Endothelial cell of umbilical vein (primary cell): ENCODE measurements around the gene MAP1LC3B2. TPM values are rescaled to one million over a fixed set of nuclear protein-coding genes. Genes with fewer than 3 reads are reported as not detected.

Source experiments
- BruUV-seq: library from RNA; stranded (reverse); fragments of 400-500 nt; replicated peaks from 2 replicates; lab custom pipeline; 2021; lab: Mats Ljungman, UMichigan
- CTCF ChIA-PET: fragments of 300-600, 350-600 bp; sonication (Branson Sonifier 250); formaldehyde crosslinking; loops from one replicate; lab custom pipeline; 2021; ENCODE audit warnings: antibody characterized with exemption, inconsistent platforms; lab: Charles Lee
- POLR2A ChIA-PET: fragments of 300-600, 350-600 bp; sonication (Branson Sonifier 250); formaldehyde crosslinking; loops from one replicate; lab custom pipeline; 2021; ENCODE audit warnings: antibody characterized with exemption, inconsistent platforms; lab: Charles Lee
- DNase-seq: peaks from one replicate; pipeline ENCODE4 v3.0.0-alpha.2; 2011; ENCODE audit warnings: low read depth, low spot score
- FAIRE-seq: peaks from 2 replicates; lab custom pipeline; 2011; peaks lifted over from hg19 to GRCh38; lab: Jason Lieb, UNC
- H2AFZ ChIP-seq: 2 replicates; pipeline ENCODE4 v1.6.0; 2012; ENCODE audit warnings: low read depth, low read length, control low read depth, inconsistent platforms
- H3K27ac ChIP-seq: 2 replicates; pipeline ENCODE4 v1.5.1; 2011; ENCODE audit warnings: low read depth, mild to moderate bottlenecking, control low read depth, low read length, moderate library complexity; ENCODE audit not compliant: insufficient read depth
- H3K27me3 ChIP-seq, 2 experiments: 2 replicates each; pipeline versions ENCODE4 v1.6.0 to v1.6.1; 2011; ENCODE audit warnings: low read length in 2 of 2, mixed read lengths in 1 of 2; ENCODE audit not compliant: control insufficient read depth in 2 of 2, insufficient read depth in 2 of 2
- H3K36me3 ChIP-seq, 2 experiments: 2 replicates in 1 of 2; 3 replicates in 1 of 2; pipeline ENCODE4 v1.5.1; 2011; ENCODE audit warnings: low read length in 2 of 2, mild to moderate bottlenecking in 1 of 2, moderate library complexity in 1 of 2; ENCODE audit not compliant: control insufficient read depth in 2 of 2, insufficient read depth in 2 of 2; ENCODE audit errors: extremely low read depth in 1 of 2
- H3K4me1 ChIP-seq: 3 replicates; pipeline ENCODE4 v1.5.1; 2011; ENCODE audit warnings: mild to moderate bottlenecking, low read length; ENCODE audit not compliant: control insufficient read depth, insufficient read depth; ENCODE audit errors: extremely low read depth
- H3K4me2 ChIP-seq: 2 replicates; pipeline ENCODE4 v1.6.1; 2011; ENCODE audit warnings: low read length, control low read depth, mixed read lengths; ENCODE audit not compliant: insufficient read depth
- H3K4me3 ChIP-seq, 3 experiments: fragments of 200-600 bp in 1 of 3; sonication (generic), shearing (Covaris generic) in 1 of 3; replicated peaks in 1 of 3; 2 replicates each; pipeline ENCODE4 v1.5.1; 2011 to 2016; ENCODE audit warnings: control low read depth in 3 of 3, low read length in 3 of 3, mild to moderate bottlenecking in 2 of 3, inconsistent platforms in 1 of 3, low read depth in 1 of 3, moderate library complexity in 1 of 3; ENCODE audit not compliant: insufficient read depth in 1 of 3
- H3K79me2 ChIP-seq: 2 replicates; pipeline ENCODE4 v1.6.0; 2012; ENCODE audit warnings: low read length, inconsistent platforms; ENCODE audit not compliant: control insufficient read depth, insufficient read depth
- H3K9ac ChIP-seq: replicated peaks from 2 replicates; pipeline ENCODE3; 2011; ENCODE audit warnings: low read length, control low read depth; ENCODE audit not compliant: insufficient read depth; ENCODE audit errors: extremely low read depth
- H3K9me1 ChIP-seq: replicated peaks from 3 replicates; pipeline ENCODE4 v1.6.0; 2011; ENCODE audit warnings: mild to moderate bottlenecking, low read length; ENCODE audit not compliant: control insufficient read depth, insufficient read depth; ENCODE audit errors: extremely low read depth
- H3K9me3 ChIP-seq: replicated peaks from 2 replicates; pipeline ENCODE4 v1.5.1; 2012; ENCODE audit warnings: low read length, inconsistent platforms; ENCODE audit not compliant: control insufficient read depth, insufficient read depth
- H4K20me1 ChIP-seq: replicated peaks from 2 replicates; pipeline ENCODE3; 2011; ENCODE audit warnings: mild to moderate bottlenecking, low read length; ENCODE audit not compliant: control insufficient read depth, insufficient read depth; ENCODE audit errors: extremely low read depth
- EZH2 ChIP-seq: IDR thresholded peaks from 2 replicates; pipeline ENCODE4 v1.6.1; 2012; ENCODE audit warnings: borderline replicate concordance, low read depth, mild to moderate bottlenecking, moderate library complexity, low read length, inconsistent platforms; ENCODE audit not compliant: severe bottlenecking
- JUN ChIP-seq: IDR thresholded peaks from 2 replicates; pipeline ENCODE4 v1.6.1; 2011; ENCODE audit warnings: borderline replicate concordance, low read depth; ENCODE audit not compliant: insufficient read length, insufficient read depth
- POLR2A ChIP-seq: IDR thresholded peaks from 2 replicates; pipeline ENCODE4 v1.6.1; 2012; ENCODE audit warnings: low read depth, mild to moderate bottlenecking, control low read depth, low read length
- POLR2AphosphoS5 ChIP-seq: IDR thresholded peaks from 2 replicates; pipeline ENCODE4 v1.6.1; 2012; ENCODE audit warnings: low read depth, mild to moderate bottlenecking, control low read depth, low read length, moderate library complexity; ENCODE audit not compliant: insufficient read depth
- dilution Hi-C: fragments of 300-500 bp; cut with MboI; formaldehyde crosslinking; loops from one replicate; pipeline ENCODE4 v1.15.0; 2019; ENCODE audit warnings: low sequenced_read_pairs; ENCODE audit not compliant: extremely low pct_ligation_motif_present
- intact Hi-C: fragments of 100-400 bp; cut with micrococcal nuclease; formaldehyde crosslinking; loops from one replicate; pipeline ENCODE4 v1.10.0; 2022
- polyA plus RNA-seq, 4 experiments: library from polyadenylated mRNA; depleted of rRNA in 3 of 4; stranded (reverse) in 3 of 4; unstranded in 1 of 4; fragments of >200 nt; gene quantifications; 2 replicates each; pipeline versions ENCODE4 v1.2.1 to v1.2.3, GENCODE V29; 2011 to 2012; ENCODE audit warnings: missing spikeins in 1 of 4
- total RNA-seq: library from RNA; stranded (reverse); gene quantifications from 2 replicates; pipeline ENCODE4 v1.2.3, GENCODE V29; 2021
- TF ChIP-seq, protein P1 (sequence below), 2 donors: IDR thresholded peaks; 1 replicate in 1 of 2; 2 replicates in 1 of 2; pipeline ENCODE4 v1.5.1; 2011; ENCODE audit warnings: low read length in 2 of 2, mild to moderate bottlenecking in 2 of 2, moderate library complexity in 2 of 2, control low read depth in 1 of 2, inconsistent platforms in 1 of 2, low read depth in 1 of 2; ENCODE audit not compliant: insufficient read depth in 1 of 2; ENCODE audit errors: extremely low read depth in 1 of 2
- TF ChIP-seq, protein P2 (sequence below): IDR thresholded peaks from 2 replicates; pipeline ENCODE4 v1.6.1; 2011; ENCODE audit not compliant: insufficient read depth, insufficient read length

Gene MAP1LC3B2
- total and polyA plus RNA-seq, 2 donors (not counting 3 experiments of a cell fraction or from before 2014, with no cell fraction given): 0.32 to 4.1 TPM

DNA sequence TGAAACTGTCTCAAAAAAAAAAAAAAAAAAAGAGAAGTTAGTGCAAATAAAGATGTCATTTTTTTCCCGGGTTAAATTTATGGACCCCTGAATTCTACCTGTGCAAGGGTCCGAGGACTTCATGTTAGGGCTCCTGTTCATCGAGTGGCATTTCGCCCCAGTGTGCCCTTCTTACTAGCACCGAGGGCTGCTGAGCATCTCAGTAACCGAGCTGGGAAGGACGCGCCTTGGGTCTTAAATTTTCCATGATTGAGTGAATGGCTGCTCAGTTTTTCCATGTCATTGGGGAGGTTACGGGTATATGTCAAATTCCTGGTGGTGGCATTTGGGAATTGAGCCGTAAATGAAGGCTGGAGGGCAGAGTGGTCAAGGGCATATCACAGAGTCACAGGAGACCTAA lies 34.9 kb upstream of the MAP1LC3B2 start:
- FAIRE-seq: no peak
- BruUV-seq: no TSS peak
- dilution Hi-C loops: no loop called here

DNA sequence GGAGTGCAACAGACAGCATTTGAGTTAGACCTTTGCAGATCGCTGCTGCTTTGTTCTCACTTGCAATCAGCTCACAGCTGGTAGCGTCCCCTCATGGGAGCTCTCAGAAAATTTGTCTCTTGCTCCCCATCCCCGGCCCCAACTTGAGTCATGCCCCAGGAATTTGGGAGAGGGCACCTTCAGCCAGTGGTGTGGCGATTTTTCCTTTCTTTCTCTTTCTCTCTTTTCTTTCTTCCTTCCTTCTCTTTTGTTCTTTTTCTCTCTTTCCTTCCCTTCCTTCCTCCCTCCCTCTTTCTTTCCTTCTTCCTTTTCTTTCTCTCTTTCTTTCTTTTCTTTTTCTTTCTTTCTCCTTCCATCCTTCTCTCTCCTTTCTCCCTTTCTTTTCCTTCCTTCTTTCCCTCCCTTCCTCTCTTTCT lies 34.2 kb upstream of the MAP1LC3B2 start:
- no peaks in the 10 kb centered on the region for H3K79me2 ChIP-seq
- no peak overlapping the region for H3K9ac ChIP-seq
- no peak overlapping the region for H3K27ac ChIP-seq
- DNase-seq: no peak
- H3K9me3 ChIP-seq: no peaks in the 10 kb centered on the region
- H2AFZ ChIP-seq: no peak overlapping the region
- no TSS peak for BruUV-seq
- no peak overlapping the region for H3K4me2 ChIP-seq
- no peak for TF ChIP-seq JUN
- TF ChIP-seq EZH2: no peak
- no peak for TF ChIP-seq POLR2A
- TF ChIP-seq, protein P1, sequence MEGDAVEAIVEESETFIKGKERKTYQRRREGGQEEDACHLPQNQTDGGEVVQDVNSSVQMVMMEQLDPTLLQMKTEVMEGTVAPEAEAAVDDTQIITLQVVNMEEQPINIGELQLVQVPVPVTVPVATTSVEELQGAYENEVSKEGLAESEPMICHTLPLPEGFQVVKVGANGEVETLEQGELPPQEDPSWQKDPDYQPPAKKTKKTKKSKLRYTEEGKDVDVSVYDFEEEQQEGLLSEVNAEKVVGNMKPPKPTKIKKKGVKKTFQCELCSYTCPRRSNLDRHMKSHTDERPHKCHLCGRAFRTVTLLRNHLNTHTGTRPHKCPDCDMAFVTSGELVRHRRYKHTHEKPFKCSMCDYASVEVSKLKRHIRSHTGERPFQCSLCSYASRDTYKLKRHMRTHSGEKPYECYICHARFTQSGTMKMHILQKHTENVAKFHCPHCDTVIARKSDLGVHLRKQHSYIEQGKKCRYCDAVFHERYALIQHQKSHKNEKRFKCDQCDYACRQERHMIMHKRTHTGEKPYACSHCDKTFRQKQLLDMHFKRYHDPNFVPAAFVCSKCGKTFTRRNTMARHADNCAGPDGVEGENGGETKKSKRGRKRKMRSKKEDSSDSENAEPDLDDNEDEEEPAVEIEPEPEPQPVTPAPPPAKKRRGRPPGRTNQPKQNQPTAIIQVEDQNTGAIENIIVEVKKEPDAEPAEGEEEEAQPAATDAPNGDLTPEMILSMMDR (IDR thresholded peaks at IDR 0.05; ENCODE audit: extremely low read depth in 1 of 2, insufficient read depth in 1 of 2, low read depth in 1 of 2, low read length in 2 of 2): no peak
- no peak for TF ChIP-seq POLR2AphosphoS5
- TF ChIP-seq, protein P2, sequence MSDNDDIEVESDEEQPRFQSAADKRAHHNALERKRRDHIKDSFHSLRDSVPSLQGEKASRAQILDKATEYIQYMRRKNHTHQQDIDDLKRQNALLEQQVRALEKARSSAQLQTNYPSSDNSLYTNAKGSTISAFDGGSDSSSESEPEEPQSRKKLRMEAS: no peak
- H3K4me1 ChIP-seq: peaks cover 22% of the 10 kb centered on the region
- ChIA-PET CTCF (interaction anchor here (1.0 to 1.6 kb wide), 3 partner anchors 24 to 250 kb away, joined by 3 to 5 read pairs (median 4); no protein-coding TSS in a partner anchor), POLR2A (no interaction called here)
- H4K20me1 ChIP-seq: no peaks in the 10 kb centered on the region
- H3K27me3 ChIP-seq: no peaks in the 10 kb centered on the region
- intact Hi-C loops: loop anchor here (2.0 to 5.0 kb wide), 4 partner anchors 16 to 383 kb away; no protein-coding TSS in a partner anchor
- dilution Hi-C loops: no loop called here
- H3K4me3 ChIP-seq: no peak overlapping the region
- FAIRE-seq: no peak
- no peaks in the 10 kb centered on the region for H3K36me3 ChIP-seq
- no peaks in the 10 kb centered on the region for H3K9me1 ChIP-seq

More for the DNA sequence above, 34.9 kb upstream of the MAP1LC3B2 start:
- Histone ChIP-seq H3K9me3 (no peaks in the 10 kb centered on the region), H3K4me3 (no peak overlapping the region), H4K20me1 (no peaks in the 10 kb centered on the region), H3K4me2 (no peak overlapping the region), H2AFZ (no peak overlapping the region), H3K27ac (no peak overlapping the region), H3K9ac (no peak overlapping the region), H3K27me3 (no peaks in the 10 kb centered on the region), H3K79me2 (no peaks in the 10 kb centered on the region), H3K9me1 (no peaks in the 10 kb centered on the region), H3K4me1 (peaks cover 22% of the 10 kb centered on the region), H3K36me3 (no peaks in the 10 kb centered on the region)
- no peak for DNase-seq
- intact Hi-C loops: loop anchor here (2.0 kb wide), 3 partner anchors 16 to 142 kb away; no protein-coding TSS in a partner anchor
- POLR2A ChIA-PET: no interaction called here
- CTCF ChIA-PET: interaction anchor here (1.6 kb wide), 1 partner anchor 25 kb away, joined by 5 read pairs; no protein-coding TSS in a partner anchor
- no peak for TF ChIP-seq EZH2
